Coronary artery (tissue), 2 donors: ENCODE data around the gene MED9.

ENCODE experiments used
- DNase-seq: peaks from one replicate; pipeline ENCODE4 v3.0.0-alpha.2; 2017; ENCODE audit warnings: low spot score
- H3K27ac ChIP-seq, 2 donors: fragments of 200-600 bp; sonication (generic); one replicate each; pipeline ENCODE4 v1.5.1; 2016 to 2019
- H3K4me3 ChIP-seq: fragments of 200-600 bp; sonication (generic); 2 replicates; pipeline ENCODE4 v1.5.1; 2016; ENCODE audit warnings: mild to moderate bottlenecking, moderate library complexity
- CTCF ChIP-seq: fragments of 200-600 bp; sonication (generic); IDR thresholded peaks from one replicate; pipeline ENCODE4 v1.5.1; 2019; ENCODE audit warnings: antibody characterized with exemption

Gene MED9

DNA sequence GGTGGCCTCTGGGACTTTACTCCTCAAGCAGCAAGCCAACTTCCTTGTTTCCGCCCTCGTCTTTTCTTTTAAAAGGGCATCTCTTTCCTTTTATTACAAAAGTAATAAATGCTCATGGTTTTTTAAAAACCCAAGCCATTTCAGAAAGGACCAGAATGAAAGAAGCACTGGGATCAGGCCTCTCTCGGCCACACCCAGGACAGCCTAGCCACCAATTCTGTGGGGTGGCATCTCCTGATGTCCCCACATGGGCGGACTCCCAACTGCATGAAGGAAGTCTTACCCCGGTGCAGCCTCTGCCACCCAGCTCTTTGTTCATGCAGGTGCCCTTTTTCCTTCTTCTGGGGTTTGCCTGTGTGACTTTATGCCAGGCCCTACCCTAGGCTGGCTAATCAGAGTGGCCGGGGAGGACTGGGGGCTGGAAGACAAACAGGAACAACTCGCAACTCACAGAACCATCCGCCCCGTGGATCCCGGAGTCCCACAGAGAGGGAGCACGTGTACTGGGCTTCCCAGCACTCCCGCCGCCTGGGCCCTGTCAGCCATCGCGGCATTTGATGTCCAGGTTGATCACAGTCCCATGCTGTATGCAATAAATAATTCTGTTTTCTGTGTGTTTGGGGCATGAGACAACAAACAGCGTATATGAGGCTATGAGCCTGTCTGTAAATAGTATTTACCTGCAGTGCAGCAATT is 22.0 kb downstream of the MED9 start:
- Histone ChIP-seq H3K27ac (no peak overlapping the region), H3K4me3 (no peak overlapping the region)
- TF ChIP-seq CTCF: no peak
- DNase-seq: no peak

GRCh38 chr17:17499402-17500145 is 22.8 kb downstream of the MED9 start:
- no peak for DNase-seq
- TF ChIP-seq CTCF: no peak
- Histone ChIP-seq H3K4me3 (no peak overlapping the region), H3K27ac (no peak overlapping the region)

- no peak overlapping the region for H3K27ac ChIP-seq
- no peak for DNase-seq
- no peak for TF ChIP-seq CTCF
Measured at GRCh38 chr17:17500999-17501605, 24.3 kb downstream of the MED9 start.

GRCh38 chr17:17502741-17503565 is 26.2 kb downstream of the MED9 start:
- DNase-seq: no peak
- no peak for TF ChIP-seq CTCF

More at GRCh38 chr17:17500999-17501605, 24.3 kb downstream of the MED9 start:
- H3K4me3 ChIP-seq: no peak overlapping the region

DNA sequence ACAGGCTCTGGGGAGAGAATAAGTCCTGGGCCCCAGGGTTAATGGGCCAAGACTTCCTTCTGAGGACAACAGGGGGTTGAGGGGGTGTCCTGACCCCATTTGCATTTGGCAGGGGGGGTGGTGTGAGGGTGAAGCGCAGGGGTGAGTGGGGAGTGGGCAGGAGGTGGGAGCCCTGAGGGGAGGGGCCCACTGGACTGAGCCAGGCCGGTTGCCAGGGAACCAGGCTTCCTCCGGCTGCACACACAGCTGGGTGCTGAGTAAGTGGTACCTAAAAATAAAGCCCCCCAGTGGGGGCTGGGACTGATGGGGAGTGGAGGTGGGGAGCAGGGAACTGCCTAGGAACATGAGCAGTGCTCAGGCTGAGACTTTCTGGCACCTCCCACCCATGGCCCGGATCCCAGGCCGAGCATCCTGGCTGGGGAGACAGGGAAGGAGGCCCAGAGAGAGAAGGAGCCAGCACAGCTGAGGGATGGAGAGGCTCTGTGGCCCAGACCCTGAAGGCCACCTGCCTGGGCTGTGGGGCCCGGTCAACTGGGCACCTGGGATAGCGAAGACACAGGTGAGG is 26.8 kb downstream of the MED9 start:
- no peak for TF ChIP-seq CTCF
- Histone ChIP-seq H3K27ac (no peak overlapping the region), H3K4me3 (no peak overlapping the region)
- no peak for DNase-seq

More at GRCh38 chr17:17502741-17503565, 26.2 kb downstream of the MED9 start:
- no peak overlapping the region for H3K27ac ChIP-seq
- H3K4me3 ChIP-seq: no peak overlapping the region

DNA sequence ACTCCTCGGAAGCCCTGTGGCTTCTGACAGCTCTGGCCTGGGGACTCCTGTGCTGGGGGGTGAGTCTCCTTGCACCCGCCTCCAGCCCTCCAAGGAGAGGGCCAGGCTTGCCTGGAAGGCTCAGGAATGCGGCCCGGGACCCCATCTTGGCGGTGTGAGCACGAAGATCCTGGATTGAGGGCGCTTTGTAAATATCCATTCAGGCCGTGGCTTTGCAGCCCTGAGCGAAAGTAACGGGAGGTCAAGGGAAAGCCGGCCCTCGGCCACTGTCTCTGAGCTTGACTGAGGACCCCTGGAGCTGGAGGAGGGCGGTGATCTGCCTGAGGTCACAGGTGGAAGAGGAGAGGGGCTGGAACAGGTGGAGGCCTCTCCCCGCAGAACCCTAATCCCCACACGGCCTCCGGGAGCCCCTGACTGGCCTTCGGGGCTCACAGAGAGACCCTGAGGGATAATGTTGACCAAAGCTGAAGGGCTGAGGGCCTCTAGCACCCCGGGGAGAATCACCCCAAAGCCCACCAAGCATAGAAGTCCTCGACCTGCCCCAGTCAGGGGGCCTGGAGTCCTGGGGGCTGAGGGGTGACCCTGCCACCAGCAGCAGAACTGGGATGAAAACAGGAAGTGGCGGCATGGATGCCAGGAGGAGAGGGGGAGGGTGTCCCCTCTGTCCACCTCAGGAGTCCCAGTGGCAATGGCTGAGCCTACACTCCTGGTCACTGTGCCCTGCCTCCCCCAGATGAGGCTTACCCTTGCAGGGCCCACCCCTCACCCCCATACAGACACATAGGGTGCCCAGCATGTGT is 27.7 kb downstream of the MED9 start:
- H3K4me3 ChIP-seq: no peak overlapping the region
- DNase-seq: no peak
- TF ChIP-seq CTCF: no peak

More for the DNA sequence above, 27.7 kb downstream of the MED9 start:
- no peak overlapping the region for H3K27ac ChIP-seq
